Epithelial cell of proximal tubule (primary cell): ENCODE results near the gene TNFRSF18. TPM values are rescaled to one million over a fixed set of nuclear protein-coding genes. Genes with fewer than 3 reads are reported as not detected.

Source experiments
- DNase-seq: peaks from one replicate; pipeline ENCODE4 v3.0.0-alpha.2; 2011; ENCODE audit warnings: low read depth
- H3K4me3 ChIP-seq: 2 replicates; pipeline ENCODE4 v1.5.1; 2011; ENCODE audit warnings: low read depth, mild to moderate bottlenecking, low read length
- total RNA-seq: library from RNA; depleted of rRNA; stranded (reverse); fragments of >200 nt; gene quantifications from 2 replicates; pipeline ENCODE4 v1.2.3, GENCODE V29; 2015
- TF ChIP-seq, protein P1 (sequence below): conservative IDR thresholded peaks from 2 replicates; pipeline ENCODE4 v1.5.1; 2012; ENCODE audit warnings: low read depth, mild to moderate bottlenecking, low read length

TNFRSF18 gene
- total RNA-seq, 1 donor from 2014 or later = 3.1 TPM

DNA sequence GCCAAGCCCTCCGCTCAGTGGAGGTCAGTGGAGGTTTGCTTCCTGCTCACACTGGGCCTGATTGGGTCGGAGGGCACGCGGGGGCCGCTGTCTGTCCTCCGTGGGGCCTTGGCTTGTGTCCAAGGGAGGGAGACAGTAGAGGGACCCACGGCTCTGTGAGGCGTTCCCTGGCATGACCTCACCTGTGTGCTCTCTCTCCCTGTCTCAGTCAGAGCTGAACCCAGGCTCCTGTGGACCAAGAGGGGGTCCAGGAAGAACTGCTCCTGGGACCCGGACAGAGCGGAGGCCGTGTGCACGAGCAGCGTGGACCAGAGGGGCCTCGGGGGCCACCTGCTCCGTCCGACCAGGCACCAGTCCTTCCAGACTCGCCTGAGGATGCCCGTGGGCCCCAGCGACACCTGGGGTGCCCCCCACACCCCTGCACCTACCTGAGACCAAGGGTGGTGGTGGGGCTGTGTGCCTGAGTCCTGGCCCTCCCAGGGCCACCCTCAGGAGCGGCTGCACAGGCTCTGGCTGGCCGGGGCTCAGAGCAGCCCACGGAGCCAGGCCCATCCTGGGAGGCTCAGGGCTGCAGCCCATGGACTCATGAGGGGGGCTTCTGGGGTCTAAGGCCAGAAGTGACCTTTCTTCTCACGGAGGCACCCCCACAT is 46.0 kb downstream of the TNFRSF18 start:
- TF ChIP-seq, protein P1, sequence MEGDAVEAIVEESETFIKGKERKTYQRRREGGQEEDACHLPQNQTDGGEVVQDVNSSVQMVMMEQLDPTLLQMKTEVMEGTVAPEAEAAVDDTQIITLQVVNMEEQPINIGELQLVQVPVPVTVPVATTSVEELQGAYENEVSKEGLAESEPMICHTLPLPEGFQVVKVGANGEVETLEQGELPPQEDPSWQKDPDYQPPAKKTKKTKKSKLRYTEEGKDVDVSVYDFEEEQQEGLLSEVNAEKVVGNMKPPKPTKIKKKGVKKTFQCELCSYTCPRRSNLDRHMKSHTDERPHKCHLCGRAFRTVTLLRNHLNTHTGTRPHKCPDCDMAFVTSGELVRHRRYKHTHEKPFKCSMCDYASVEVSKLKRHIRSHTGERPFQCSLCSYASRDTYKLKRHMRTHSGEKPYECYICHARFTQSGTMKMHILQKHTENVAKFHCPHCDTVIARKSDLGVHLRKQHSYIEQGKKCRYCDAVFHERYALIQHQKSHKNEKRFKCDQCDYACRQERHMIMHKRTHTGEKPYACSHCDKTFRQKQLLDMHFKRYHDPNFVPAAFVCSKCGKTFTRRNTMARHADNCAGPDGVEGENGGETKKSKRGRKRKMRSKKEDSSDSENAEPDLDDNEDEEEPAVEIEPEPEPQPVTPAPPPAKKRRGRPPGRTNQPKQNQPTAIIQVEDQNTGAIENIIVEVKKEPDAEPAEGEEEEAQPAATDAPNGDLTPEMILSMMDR = no peak
- DNase-seq = no peak
- no peak overlapping the region for H3K4me3 ChIP-seq

DNA sequence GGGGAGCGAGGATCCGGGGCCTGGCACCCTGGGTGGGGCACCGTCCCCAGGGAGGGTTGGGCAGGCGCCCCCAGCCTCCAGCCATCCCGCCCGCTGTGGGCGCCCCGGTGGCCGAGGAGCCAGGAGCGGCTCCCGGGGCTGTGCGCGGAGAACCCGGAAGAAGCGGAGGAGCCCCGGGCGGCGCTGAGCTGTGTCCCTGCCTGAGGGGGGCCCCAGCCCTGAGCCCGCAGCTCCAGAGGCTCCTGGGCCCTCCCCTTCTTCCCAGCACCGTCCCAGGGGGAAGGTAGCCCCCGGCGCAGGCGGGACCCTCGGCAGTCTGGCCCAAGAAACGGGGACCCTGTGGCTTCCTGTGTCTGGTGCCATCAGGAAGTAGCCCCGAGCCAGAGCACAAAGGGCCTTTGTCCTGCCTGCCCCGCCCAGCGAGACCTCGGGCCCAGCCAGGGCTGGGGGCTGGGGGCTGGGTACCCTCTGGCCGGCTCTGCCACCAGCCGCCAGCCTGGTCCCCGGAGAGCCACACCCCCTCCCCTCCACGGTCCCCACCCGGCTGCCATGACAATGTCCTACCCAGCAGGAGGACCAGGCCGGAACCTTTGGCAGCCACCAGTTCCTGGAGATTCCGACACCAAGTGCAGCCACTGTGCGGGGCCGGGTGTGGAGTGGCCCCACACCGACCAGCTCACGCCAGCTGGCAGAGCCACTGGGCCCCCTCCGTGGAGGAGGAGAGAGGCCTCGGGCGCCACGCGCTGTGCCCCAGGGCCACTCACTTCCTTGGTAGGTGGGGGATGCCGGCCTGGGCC is 48.3 kb downstream of the TNFRSF18 start:
- TF ChIP-seq, protein P1 = no peak
- no peak for DNase-seq
- peak overlapping the region; percentile 35 for H3K4me3 ChIP-seq

GRCh38 chr1:1157426-1157913 is 48.9 kb downstream of the TNFRSF18 start:
- peak overlapping the region; percentile 35 for H3K4me3 ChIP-seq
- DNase-seq = no peak
- TF ChIP-seq, protein P1 = no peak

DNA sequence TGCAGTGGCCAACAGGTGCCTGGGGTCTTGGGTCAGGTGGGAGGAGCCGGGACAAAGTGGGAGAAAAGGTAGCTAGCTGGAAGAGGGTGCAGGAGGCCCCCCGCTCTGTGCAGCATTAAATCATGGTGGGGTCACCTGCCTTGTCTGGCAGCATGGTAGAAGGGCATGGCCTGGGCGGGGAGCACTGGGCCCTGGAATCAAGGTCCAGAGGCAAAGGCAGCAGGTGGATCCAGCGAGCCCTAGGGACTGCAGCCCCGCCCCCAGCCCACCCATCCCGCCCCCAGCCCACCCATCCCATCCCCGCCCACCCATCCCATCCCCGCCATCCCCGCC is 49.4 kb downstream of the TNFRSF18 start:
- H3K4me3 ChIP-seq = no peak overlapping the region
- no peak for DNase-seq
- TF ChIP-seq, protein P1 = no peak

DNA sequence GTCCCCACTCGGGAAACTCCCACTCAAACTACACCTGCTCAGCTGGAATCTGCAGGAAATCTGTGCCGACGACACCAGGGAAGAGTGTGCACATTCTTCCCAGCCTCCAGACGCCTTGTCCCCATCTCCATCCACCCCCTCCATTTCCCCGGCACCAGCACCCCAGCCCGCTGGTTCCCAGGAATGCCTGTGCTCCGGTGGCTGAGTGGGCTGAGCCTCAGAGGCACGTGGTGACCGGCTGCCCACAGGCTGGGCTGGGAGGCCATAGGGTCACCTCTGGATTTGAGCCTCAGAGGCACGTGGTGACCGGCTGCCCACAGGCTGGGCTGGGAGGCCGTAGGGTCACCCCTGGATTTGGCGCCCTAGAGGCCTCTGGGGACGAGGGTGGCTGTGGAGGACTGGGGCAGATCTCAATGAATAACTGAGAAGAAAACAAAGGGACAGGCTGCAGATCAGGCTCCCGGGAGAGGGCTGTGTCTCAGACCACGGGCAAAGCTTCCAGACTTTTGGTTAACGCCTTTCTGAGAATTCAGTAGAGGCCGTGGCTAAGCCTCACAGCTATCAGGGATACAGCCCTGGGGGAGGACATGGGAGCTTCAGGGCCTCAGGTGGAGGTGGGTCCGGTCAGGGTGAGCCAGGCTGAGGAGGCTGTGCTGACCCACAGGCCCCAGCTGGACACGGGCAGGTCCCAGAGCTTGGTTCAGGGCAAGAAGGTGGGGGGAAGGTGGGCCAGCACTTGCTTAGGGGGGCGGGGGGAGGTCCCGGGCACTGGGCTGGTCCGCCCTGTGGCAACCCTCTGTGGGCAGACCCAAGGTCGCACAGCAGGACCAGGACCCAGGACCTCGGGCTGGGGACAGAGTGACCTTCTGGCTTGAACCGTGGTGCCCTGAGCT is 50.0 kb downstream of the TNFRSF18 start:
- TF ChIP-seq, protein P1 = no peak
- no peak for DNase-seq
- H3K4me3 ChIP-seq = no peak overlapping the region

DNA sequence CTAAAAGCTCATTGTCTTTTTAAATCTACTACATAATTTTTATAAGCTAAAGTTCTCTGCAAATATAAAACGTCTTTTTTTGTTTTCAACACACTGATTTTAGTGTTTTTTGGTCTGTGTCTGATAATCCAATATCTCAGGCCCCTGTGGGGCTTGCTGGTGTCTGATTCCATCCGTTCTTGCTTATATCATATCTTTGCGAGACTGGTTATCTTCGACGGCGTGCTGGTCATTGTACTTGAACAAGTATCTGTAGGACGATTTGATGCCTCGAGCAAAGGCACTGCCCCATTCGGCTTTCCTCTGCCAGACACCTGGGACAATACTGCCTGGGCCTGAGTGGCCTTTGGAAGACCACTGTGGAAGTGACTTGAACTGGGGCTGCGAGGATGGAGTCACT is 51.1 kb downstream of the TNFRSF18 start:
- DNase-seq = no peak
- no peak overlapping the region for H3K4me3 ChIP-seq
- TF ChIP-seq, protein P1 = no peak
